Epithelial cell of esophagus (primary cell): ENCODE data around the gene RBBP5.
A peak's percentile ranks its signal among the peaks of the same experiment; 100 is the strongest.
"Not testable (repeated sequence)": the region's sequence is repeated elsewhere in the genome, so short reads cannot be mapped to it uniquely, and the experiment has no call there.

ENCODE experiments used
- DNase-seq: peaks from one replicate; pipeline ENCODE4 v3.0.0; 2010; ENCODE audit warnings: low read depth
- H3K4me3 ChIP-seq: 2 replicates; pipeline ENCODE4 v1.5.1; 2011; ENCODE audit warnings: mild to moderate bottlenecking, low read length, control low read depth
- TF ChIP-seq, protein P1 (sequence below): IDR thresholded peaks from 2 replicates; pipeline ENCODE4 v1.5.1; 2011; ENCODE audit warnings: low read depth, mild to moderate bottlenecking, low read length, control low read depth, inconsistent platforms; ENCODE audit not compliant: insufficient read depth; ENCODE audit errors: missing control alignments

RBBP5 gene

DNA sequence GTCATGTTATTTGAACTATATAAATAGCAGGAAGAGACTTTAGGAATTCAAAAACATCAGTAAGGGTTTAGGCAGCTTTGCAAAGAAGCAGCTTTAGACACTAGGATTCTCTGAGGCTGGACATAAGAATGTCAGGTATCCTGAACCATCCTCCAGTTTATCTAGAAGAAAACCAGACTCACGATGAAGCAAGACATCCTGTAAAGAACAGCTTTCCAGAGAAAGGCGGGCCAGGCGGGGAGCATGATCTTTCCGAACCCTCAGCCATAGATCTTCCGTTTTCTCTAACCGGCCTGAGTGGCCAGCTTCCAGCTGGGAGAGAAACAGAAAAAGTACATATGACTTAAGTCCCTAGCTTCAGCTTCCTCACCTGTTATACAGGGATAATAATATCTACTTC, 39.3 kb upstream of the RBBP5 start:
- no peak overlapping the region for H3K4me3 ChIP-seq
- DNase-seq = no peak
- TF ChIP-seq, protein P1, sequence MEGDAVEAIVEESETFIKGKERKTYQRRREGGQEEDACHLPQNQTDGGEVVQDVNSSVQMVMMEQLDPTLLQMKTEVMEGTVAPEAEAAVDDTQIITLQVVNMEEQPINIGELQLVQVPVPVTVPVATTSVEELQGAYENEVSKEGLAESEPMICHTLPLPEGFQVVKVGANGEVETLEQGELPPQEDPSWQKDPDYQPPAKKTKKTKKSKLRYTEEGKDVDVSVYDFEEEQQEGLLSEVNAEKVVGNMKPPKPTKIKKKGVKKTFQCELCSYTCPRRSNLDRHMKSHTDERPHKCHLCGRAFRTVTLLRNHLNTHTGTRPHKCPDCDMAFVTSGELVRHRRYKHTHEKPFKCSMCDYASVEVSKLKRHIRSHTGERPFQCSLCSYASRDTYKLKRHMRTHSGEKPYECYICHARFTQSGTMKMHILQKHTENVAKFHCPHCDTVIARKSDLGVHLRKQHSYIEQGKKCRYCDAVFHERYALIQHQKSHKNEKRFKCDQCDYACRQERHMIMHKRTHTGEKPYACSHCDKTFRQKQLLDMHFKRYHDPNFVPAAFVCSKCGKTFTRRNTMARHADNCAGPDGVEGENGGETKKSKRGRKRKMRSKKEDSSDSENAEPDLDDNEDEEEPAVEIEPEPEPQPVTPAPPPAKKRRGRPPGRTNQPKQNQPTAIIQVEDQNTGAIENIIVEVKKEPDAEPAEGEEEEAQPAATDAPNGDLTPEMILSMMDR = no peak

DNA sequence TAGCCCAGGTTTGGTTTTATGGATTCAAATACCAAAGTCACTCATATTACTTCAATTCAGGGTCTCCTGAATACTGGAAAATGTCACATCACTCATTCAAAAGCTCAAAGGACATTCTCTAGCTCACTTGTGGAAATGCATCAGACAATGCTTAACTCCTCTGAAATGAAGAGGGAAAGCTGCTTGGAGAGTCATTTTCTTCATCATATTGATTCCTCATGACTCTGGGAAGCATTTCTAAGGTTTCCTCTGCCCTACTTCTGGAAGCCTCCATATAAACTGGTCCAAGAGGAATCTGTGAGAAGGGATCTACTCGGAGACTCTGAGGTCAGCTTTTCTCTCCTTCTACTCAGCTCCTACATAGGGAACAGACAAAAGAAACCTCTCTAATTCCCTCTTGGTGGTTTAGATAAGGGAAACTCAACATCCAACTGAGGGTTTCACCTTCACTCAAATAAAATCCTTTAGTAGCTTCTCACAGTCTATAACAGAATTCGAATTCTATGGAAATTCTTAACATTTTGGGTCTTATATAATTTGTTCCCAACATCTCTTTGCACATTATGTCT, 36.4 kb upstream of the RBBP5 start:
- no peak overlapping the region for H3K4me3 ChIP-seq
- TF ChIP-seq, protein P1 = no peak

DNA sequence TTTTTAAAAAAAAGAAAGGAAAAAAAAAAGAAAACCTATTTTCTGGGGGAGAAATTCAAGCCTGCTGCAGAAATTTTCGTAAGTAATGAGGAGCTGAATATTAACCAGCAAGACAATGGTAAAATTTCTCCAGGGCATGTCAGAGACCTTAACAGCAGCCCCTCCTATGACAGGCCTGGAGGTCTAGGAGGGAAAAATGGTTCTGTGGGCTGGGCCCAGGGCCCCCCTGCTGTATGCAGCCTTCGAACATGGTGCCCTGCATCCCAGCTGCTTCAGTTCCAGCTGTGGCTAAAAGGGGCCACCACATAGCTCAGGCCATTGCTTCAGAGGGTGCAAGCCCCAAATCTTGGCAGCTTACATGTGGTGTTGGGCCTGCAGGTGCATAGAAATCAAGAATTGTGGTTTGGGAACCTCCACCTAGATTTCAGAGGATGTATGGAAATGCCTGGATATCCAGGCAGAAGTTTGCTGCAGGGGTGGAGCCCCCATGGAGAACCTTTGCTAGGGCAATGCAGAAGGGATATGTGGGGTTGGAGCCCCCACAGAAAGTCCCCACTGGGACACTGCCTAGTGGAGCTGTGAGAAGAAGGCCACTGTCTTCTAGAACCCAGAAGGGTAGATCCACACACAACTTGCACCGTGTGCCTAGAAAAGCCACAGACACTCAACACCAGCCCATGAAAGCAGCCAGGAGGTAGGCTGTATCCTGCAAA, 34.0 kb upstream of the RBBP5 start:
- not testable (repeated sequence) for DNase-seq, H3K4me3 ChIP-seq

More for the DNA sequence above, 36.4 kb upstream of the RBBP5 start:
- DNase-seq = no peak

DNA sequence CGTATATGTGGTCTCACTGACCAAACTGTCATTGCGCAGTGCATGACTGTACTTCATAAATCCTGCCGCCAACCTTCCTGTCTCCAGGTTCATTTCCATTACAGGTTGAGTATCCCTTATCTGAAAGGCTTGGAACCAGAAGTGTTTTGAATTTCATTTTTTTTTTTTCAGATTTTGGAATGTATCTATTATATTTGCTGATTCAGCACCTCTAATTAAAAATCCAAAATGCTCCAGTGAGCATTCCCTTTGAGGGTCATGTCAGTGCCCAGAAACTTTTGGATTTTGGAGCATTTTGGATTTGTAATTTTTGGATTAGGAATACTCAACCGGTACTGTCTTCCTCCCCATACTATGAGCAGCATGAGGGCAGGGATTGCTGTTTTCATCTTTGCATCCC, 30.7 kb upstream of the RBBP5 start:
- DNase-seq = no peak
- TF ChIP-seq, protein P1 = no peak

DNA sequence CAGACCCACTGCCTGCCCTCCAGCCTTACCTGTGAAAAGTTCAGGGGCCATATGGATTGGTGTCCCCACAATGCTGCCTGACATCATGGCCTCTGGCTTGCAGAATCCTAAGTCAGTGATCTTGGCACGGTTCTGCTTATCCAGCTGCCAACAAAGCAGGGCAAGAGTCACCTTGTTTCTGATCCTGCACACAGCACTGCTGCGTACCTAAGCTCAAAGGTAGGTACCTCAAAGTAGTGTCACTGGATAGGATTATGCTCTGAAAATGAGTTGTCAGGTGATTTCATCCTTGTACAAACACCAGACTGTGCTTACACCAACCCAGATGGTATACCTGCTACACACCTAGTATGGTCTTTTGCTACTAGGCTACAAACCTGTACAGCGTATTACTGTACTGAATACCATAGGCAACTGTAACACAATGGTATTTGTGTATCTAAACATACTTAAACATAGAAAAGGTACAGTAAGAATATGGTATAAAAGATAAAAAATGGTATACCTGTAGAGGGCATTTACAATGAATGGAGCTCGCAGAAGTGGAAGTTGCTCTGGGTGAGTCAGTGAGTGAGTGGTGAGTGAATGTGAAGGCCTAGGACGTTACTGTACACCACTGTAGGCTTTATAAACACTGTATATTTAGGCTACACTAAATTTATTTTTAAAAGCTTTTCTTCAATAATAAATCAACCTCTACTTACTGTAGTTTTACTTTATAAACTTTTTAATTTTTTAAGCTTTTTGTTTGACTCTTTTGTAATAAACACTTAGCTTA, 29.1 kb upstream of the RBBP5 start:
- H3K4me3 ChIP-seq = no peak overlapping the region
- DNase-seq = peak; percentile 32
- TF ChIP-seq, protein P1 = no peak

More for the DNA sequence above, 30.7 kb upstream of the RBBP5 start:
- H3K4me3 ChIP-seq = no peak overlapping the region

DNA sequence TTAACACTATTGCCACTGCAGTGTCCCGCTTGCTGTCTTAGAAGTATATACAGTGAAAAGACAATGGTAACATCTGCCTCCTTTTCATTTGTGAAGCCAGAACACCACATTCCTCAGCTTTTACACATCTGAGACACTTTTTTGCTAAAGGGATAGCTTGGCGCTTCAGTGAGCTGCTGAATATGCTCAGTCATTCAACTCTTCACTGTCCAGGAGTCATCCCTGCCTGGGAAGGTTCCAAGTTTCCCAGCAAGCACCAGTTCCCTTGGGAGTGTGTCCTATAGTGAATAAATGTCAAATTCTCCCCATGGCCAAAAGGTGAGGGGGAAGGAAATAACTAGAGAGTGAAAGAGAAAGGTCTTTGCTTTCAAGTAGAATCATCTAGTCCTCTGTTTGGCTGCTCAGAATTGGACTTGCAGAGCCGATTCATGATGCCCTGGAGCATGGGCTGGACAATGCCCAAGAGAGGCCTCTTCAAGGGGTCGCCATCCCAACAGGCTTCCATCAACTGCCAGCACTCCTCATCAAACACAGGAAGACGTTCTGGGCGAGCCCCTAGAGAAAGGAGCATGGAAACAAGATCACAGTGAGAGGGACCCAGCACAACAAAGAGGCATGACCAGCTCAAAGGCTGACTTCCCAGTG, 25.5 kb upstream of the RBBP5 start:
- no peak overlapping the region for H3K4me3 ChIP-seq
- TF ChIP-seq, protein P1 = no peak
- peak; percentile 33 for DNase-seq

DNA sequence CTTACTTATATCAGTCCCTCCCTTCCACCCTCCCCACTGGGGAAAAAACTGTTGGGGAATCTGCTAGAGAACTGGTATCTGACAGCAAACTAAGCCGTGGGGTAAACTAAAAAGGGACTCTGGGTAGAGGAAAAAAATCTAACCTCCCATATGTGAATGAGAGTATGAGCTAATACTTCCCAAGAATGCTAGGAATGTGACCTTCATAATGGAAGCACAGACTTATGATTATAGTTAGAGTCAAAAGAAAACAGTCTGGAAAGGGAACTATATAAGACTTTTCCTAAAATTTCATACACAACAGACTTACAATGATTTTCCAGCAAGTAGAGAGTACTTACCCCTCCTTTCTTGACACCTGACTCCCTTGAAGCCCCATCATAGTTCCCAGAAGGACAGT, 23.0 kb upstream of the RBBP5 start:
- no peak overlapping the region for H3K4me3 ChIP-seq
- TF ChIP-seq, protein P1 = no peak
- DNase-seq = peak; percentile 10
